ENCODE results near the gene SAFB. TPM values are rescaled to one million over a fixed set of nuclear protein-coding genes. Genes with fewer than 3 reads are reported as not detected.

The SAFB gene
- total RNA-seq, 2 donors from 2014 or later, result 130 to 153 TPM

DNA sequence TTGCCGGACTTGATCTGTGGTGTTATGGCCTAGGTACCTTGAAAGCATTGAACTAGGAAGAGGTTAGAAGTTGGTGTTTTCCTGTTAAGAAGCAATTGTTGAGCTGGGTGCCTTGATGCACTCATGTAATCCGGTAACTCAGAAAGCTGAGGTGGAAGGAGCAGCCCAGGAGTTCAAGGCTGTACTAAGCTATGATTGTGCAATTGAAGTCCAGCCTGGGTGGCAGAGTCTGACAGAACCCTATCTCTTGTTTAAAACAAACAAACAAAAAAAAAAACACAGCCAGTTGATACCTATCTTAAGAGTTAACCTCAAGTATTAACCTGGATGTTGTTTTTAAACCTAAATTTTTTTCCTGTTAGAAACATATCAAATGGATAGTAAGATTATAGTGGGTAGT lies 19.3 kb downstream of the SAFB start:
- H3K27ac Mint-ChIP-seq, result no peak overlapping the region
- peaks cover 78% of the 10 kb centered on the region for H3K36me3 Mint-ChIP-seq (ENCODE audit: low read depth)
- no peaks in the 10 kb centered on the region for H3K9me3 ChIP-seq (ENCODE audit: control insufficient read depth, low read length)

DNA sequence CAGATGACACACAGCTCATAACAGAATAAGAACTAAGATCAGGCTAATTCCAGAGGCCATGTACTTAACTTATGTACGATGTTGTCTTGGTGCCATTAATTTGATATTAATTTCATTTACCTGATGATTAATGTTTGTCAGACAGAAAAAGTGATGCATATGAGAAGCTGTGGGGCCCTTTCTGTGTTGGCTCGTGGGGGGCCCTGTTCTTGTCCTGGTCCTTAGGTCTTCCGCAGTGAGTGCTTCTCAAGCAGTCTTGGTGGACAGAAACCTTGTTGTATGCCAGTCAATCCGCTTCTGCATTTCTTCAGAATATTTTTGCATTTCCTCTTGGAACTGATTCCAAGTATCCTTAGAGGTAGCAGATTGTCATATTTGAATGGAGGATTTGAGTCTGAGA lies 20.2 kb downstream of the SAFB start:
- no peak overlapping the region for H3K27ac ChIP-seq (ENCODE audit: low read depth, low read length)
- H3K27me3 ChIP-seq (ENCODE audit: control insufficient read depth, insufficient read depth, low read length, poor library complexity, severe bottlenecking), result no peaks in the 10 kb centered on the region
- TF ChIP-seq, protein P1, sequence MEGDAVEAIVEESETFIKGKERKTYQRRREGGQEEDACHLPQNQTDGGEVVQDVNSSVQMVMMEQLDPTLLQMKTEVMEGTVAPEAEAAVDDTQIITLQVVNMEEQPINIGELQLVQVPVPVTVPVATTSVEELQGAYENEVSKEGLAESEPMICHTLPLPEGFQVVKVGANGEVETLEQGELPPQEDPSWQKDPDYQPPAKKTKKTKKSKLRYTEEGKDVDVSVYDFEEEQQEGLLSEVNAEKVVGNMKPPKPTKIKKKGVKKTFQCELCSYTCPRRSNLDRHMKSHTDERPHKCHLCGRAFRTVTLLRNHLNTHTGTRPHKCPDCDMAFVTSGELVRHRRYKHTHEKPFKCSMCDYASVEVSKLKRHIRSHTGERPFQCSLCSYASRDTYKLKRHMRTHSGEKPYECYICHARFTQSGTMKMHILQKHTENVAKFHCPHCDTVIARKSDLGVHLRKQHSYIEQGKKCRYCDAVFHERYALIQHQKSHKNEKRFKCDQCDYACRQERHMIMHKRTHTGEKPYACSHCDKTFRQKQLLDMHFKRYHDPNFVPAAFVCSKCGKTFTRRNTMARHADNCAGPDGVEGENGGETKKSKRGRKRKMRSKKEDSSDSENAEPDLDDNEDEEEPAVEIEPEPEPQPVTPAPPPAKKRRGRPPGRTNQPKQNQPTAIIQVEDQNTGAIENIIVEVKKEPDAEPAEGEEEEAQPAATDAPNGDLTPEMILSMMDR (conservative IDR thresholded peaks at IDR 0.05), result no peak
- Mint-ChIP-seq H3K36me3 (ENCODE audit: low read depth) (peaks cover 79% of the 10 kb centered on the region), H3K9me3 (no peaks in the 10 kb centered on the region), H3K27me3 (ENCODE audit: insufficient read depth) (no peaks in the 10 kb centered on the region), H3K27ac (no peak overlapping the region), H3K4me1 (peaks cover 1% of the 10 kb centered on the region), H3K4me3 (no peak overlapping the region)
- no peaks in the 10 kb centered on the region for H3K9me3 ChIP-seq (ENCODE audit: control insufficient read depth, low read length)
- H3K4me1 ChIP-seq (ENCODE audit: control insufficient read depth, insufficient read depth, low read length), result no peaks in the 10 kb centered on the region
- 96% methylated on average over 3 to 4 of the region's 4 CpGs for WGBS, 2 experiments (ENCODE audit: insufficient coverage in 1 of 2, insufficient read length in 1 of 2)
- H3K4me3 ChIP-seq (ENCODE audit: low read length), result no peak overlapping the region
- H3K9ac ChIP-seq (ENCODE audit: extremely low read depth, low read length, poor library complexity, severe bottlenecking), result no peak overlapping the region
- peaks cover 79% of the 10 kb centered on the region for H3K36me3 ChIP-seq (ENCODE audit: control insufficient read depth, insufficient read depth, low read length)
- no peak for DNase-seq

More for the DNA sequence above, 19.3 kb downstream of the SAFB start:
- no peaks in the 10 kb centered on the region for H3K4me1 ChIP-seq (ENCODE audit: control insufficient read depth, insufficient read depth, low read length)
- 94% methylated on average over 2 of the region's 2 CpGs for WGBS, 2 experiments (ENCODE audit: insufficient coverage in 1 of 2, insufficient read length in 1 of 2)
- H3K27ac ChIP-seq (ENCODE audit: low read depth, low read length), result no peak overlapping the region
- H3K27me3 ChIP-seq (ENCODE audit: control insufficient read depth, insufficient read depth, low read length, poor library complexity, severe bottlenecking), result no peaks in the 10 kb centered on the region
- TF ChIP-seq, protein P1 (conservative IDR thresholded peaks at IDR 0.05), result no peak
- no peak overlapping the region for H3K4me3 ChIP-seq (ENCODE audit: low read length)
- no peak for DNase-seq
- peaks cover 79% of the 10 kb centered on the region for H3K36me3 ChIP-seq (ENCODE audit: control insufficient read depth, insufficient read depth, low read length)
- Mint-ChIP-seq H3K9me3 (no peaks in the 10 kb centered on the region), H3K27me3 (ENCODE audit: insufficient read depth) (no peaks in the 10 kb centered on the region), H3K4me1 (peaks cover 1% of the 10 kb centered on the region), H3K4me3 (no peak overlapping the region)
- H3K9ac ChIP-seq (ENCODE audit: extremely low read depth, low read length, poor library complexity, severe bottlenecking), result no peak overlapping the region

DNA sequence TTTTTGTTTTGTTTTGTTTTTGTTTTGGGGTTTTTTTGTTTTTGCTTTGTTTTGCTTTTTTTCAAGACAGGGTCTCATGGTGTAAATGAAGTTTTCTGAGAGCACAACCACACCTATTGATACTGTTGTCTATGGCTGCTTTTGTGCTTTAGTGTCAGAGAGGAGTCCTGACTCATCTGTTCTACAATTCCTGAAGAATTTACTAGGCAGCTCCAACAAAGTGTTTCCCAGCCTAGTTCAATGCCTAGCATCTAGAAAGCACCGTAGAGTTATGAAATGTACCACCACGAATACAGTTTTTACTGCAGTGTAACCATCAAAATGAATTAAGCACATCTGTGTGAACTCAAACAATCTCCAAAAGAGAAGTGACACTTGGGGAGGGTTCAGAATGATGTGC lies 21.2 kb downstream of the SAFB start:
- no peaks in the 10 kb centered on the region for H3K9me3 Mint-ChIP-seq
- Histone ChIP-seq H3K36me3 (ENCODE audit: control insufficient read depth, insufficient read depth, low read length) (peaks cover 80% of the 10 kb centered on the region), H3K9me3 (ENCODE audit: control insufficient read depth, low read length) (no peaks in the 10 kb centered on the region), H3K27ac (ENCODE audit: low read depth, low read length) (no peak overlapping the region), H3K4me3 (ENCODE audit: low read length) (no peak overlapping the region), H3K27me3 (ENCODE audit: control insufficient read depth, insufficient read depth, low read length, poor library complexity, severe bottlenecking) (no peaks in the 10 kb centered on the region), H3K4me1 (ENCODE audit: control insufficient read depth, insufficient read depth, low read length) (no peaks in the 10 kb centered on the region), H3K9ac (ENCODE audit: extremely low read depth, low read length, poor library complexity, severe bottlenecking) (no peak overlapping the region)
- no peaks in the 10 kb centered on the region for H3K27me3 Mint-ChIP-seq (ENCODE audit: insufficient read depth)
- peaks cover 1% of the 10 kb centered on the region for H3K4me1 Mint-ChIP-seq
- peaks cover 82% of the 10 kb centered on the region for H3K36me3 Mint-ChIP-seq (ENCODE audit: low read depth)
- no peak overlapping the region for H3K4me3 Mint-ChIP-seq
- peak overlapping the region; percentile 48 for H3K27ac Mint-ChIP-seq
- no peak for DNase-seq
- TF ChIP-seq, protein P1 (conservative IDR thresholded peaks at IDR 0.05), result no peak
- WGBS, 2 experiments (ENCODE audit: insufficient coverage in 1 of 2, insufficient read length in 1 of 2), result 90 to 100% methylated on average over 2 of the region's 2 CpGs
